BLaER1 treated with 17β-estradiol and CSF1 and Interleukin-3, amounts not matched to agents 10 nM and 100 nM (cell line): Measurements from ENCODE around the gene GPR32.
"Not testable (repeated sequence)": the region's sequence is repeated elsewhere in the genome, so short reads cannot be mapped to it uniquely, and the experiment has no call there.

Experiments
- H3K27ac ChIP-seq, 11 experiments: shearing (Covaris generic); formaldehyde crosslinking; 2 replicates each; pipeline ENCODE4 v1.8.1; 2022
- H3K27me3 ChIP-seq, 11 experiments: shearing (Covaris generic); formaldehyde crosslinking; 2 replicates each; pipeline ENCODE4 v1.8.1; 2022
- H3K36me3 ChIP-seq, 11 experiments: shearing (Covaris generic); formaldehyde crosslinking; 2 replicates each; pipeline ENCODE4 v1.8.1; 2022
- H3K4me1 ChIP-seq, 10 experiments: shearing (Covaris generic); formaldehyde crosslinking; 2 replicates each; pipeline ENCODE4 v1.8.1; 2022
- H3K4me2 ChIP-seq, 11 experiments: shearing (Covaris generic); formaldehyde crosslinking; 2 replicates each; pipeline ENCODE4 v1.8.1; 2022
- H3K4me3 ChIP-seq, 10 experiments: shearing (Covaris generic); formaldehyde crosslinking; 2 replicates each; pipeline ENCODE4 v1.8.1; 2022
- H3K9ac ChIP-seq, 11 experiments: shearing (Covaris generic); formaldehyde crosslinking; 2 replicates each; pipeline ENCODE4 v1.8.1; 2022
- H3K9me3 ChIP-seq, 11 experiments: shearing (Covaris generic); formaldehyde crosslinking; replicated peaks in 1 of 11; 2 replicates each; pipeline ENCODE4 v1.8.1; 2022
- H4K20me1 ChIP-seq, 11 experiments: shearing (Covaris generic); formaldehyde crosslinking; 2 replicates each; pipeline ENCODE4 v1.8.1; 2022
- Cebpa-rat ChIP-seq, 11 experiments: shearing (Covaris generic); IDR thresholded peaks; 2 replicates each; pipeline ENCODE4 v1.8.1; 2022

GPR32 gene

GRCh38 chr19:50759886-50760285 is 10.4 kb upstream of the GPR32 start:
- peaks cover 0 to 10% (median 8%) of the 10 kb centered on the region in 11 experiments; a peak in 13 of 22 replicates for H3K9me3 ChIP-seq
- no peak overlapping the region for H3K27ac ChIP-seq
- TF ChIP-seq Cebpa-rat (IDR thresholded peaks at IDR 0.05) = peak in 9 of 11 experiments; percentile 49 to 93 (median 70); a peak in 16 of 22 replicates
- no peaks in the 10 kb centered on the region for H3K27me3 ChIP-seq
- H3K4me2 ChIP-seq = no peak overlapping the region
- H3K36me3 ChIP-seq = no peaks in the 10 kb centered on the region
- H3K4me3 ChIP-seq = no peak overlapping the region
- H3K4me1 ChIP-seq = no peaks in the 10 kb centered on the region
- H3K9ac ChIP-seq = no peak overlapping the region
- no peaks in the 10 kb centered on the region for H4K20me1 ChIP-seq

GRCh38 chr19:50761501-50761900 is 8.8 kb upstream of the GPR32 start:
- not testable (repeated sequence) for H3K27me3 ChIP-seq, H3K9ac ChIP-seq, H3K27ac ChIP-seq, H3K4me2 ChIP-seq, H3K4me1 ChIP-seq, H4K20me1 ChIP-seq, H3K4me3 ChIP-seq, H3K36me3 ChIP-seq
- H3K9me3 ChIP-seq = peaks cover 0 to 10% (median 8%) of the 10 kb centered on the region in 11 experiments; a peak in 13 of 22 replicates

- H3K4me2 ChIP-seq, H3K27ac ChIP-seq, H4K20me1 ChIP-seq, H3K36me3 ChIP-seq, H3K4me3 ChIP-seq, H3K4me1 ChIP-seq, H3K27me3 ChIP-seq, H3K9ac ChIP-seq: not testable (repeated sequence)
- H3K9me3 ChIP-seq = peaks cover 0 to 10% (median 8%) of the 10 kb centered on the region in 11 experiments; a peak in 13 of 22 replicates
Observed at GRCh38 chr19:50763521-50763920, 6.7 kb upstream of the GPR32 start.

GRCh38 chr19:50764409-50764808 is 5.9 kb upstream of the GPR32 start:
- no peak for TF ChIP-seq Cebpa-rat (IDR thresholded peaks at IDR 0.05)
- Histone ChIP-seq H3K4me3 (no peak overlapping the region), H4K20me1 (no peaks in the 10 kb centered on the region), H3K9me3 (peaks cover 0 to 10% (median 8%) of the 10 kb centered on the region in 11 experiments; a peak in 13 of 22 replicates), H3K27me3 (no peaks in the 10 kb centered on the region), H3K36me3 (no peaks in the 10 kb centered on the region), H3K4me1 (no peaks in the 10 kb centered on the region), H3K9ac (no peak overlapping the region), H3K4me2 (no peak overlapping the region), H3K27ac (no peak overlapping the region)

GRCh38 chr19:50766746-50767145 is 3.5 kb upstream of the GPR32 start:
- not testable (repeated sequence) for H3K27me3 ChIP-seq

GRCh38 chr19:50767263-50767662 is 3.0 kb upstream of the GPR32 start:
- not testable (repeated sequence) for H3K36me3 ChIP-seq, H3K4me1 ChIP-seq, H3K9me3 ChIP-seq, H4K20me1 ChIP-seq, H3K4me2 ChIP-seq, H3K27me3 ChIP-seq, H3K9ac ChIP-seq, H3K4me3 ChIP-seq, H3K27ac ChIP-seq

More at GRCh38 chr19:50766746-50767145, 3.5 kb upstream of the GPR32 start:
- not testable (repeated sequence) for H3K4me2 ChIP-seq, H3K4me1 ChIP-seq, H3K36me3 ChIP-seq, H3K4me3 ChIP-seq, H3K9ac ChIP-seq, H3K27ac ChIP-seq, H4K20me1 ChIP-seq, H3K9me3 ChIP-seq

GRCh38 chr19:50768277-50768676 is 2.0 kb upstream of the GPR32 start:
- no peak overlapping the region for H3K9ac ChIP-seq
- no peak for TF ChIP-seq Cebpa-rat (IDR thresholded peaks at IDR 0.05)
- no peaks in the 10 kb centered on the region for H3K36me3 ChIP-seq
- no peaks in the 10 kb centered on the region for H4K20me1 ChIP-seq
- H3K4me2 ChIP-seq = no peak overlapping the region
- peaks cover 0 to 7% (median 0%) of the 10 kb centered on the region in 11 experiments; a peak in 6 of 22 replicates for H3K9me3 ChIP-seq
- H3K27me3 ChIP-seq = no peaks in the 10 kb centered on the region
- no peak overlapping the region for H3K4me3 ChIP-seq
- no peak overlapping the region for H3K27ac ChIP-seq
- H3K4me1 ChIP-seq = no peaks in the 10 kb centered on the region

- Histone ChIP-seq H3K4me2 (no peak overlapping the region), H3K9ac (no peak overlapping the region), H3K27me3 (peaks cover 0 to 22% (median 14%) of the 10 kb centered on the region in 11 experiments; a peak in 19 of 22 replicates), H3K4me1 (no peaks in the 10 kb centered on the region), H3K36me3 (no peaks in the 10 kb centered on the region), H3K27ac (no peak overlapping the region), H3K4me3 (no peak overlapping the region), H4K20me1 (no peaks in the 10 kb centered on the region), H3K9me3 (peaks cover 0 to 7% (median 0%) of the 10 kb centered on the region in 11 experiments; a peak in 6 of 22 replicates)
- TF ChIP-seq Cebpa-rat (IDR thresholded peaks at IDR 0.05) = no peak
Observed at GRCh38 chr19:50770888-50771287, 624 bp downstream of the GPR32 start.

- no peak for TF ChIP-seq Cebpa-rat (IDR thresholded peaks at IDR 0.05)
- Histone ChIP-seq H3K27ac (no peak overlapping the region), H3K27me3 (peaks cover 14 to 38% (median 30%) of the 10 kb centered on the region in 11 experiments), H3K9me3 (peaks cover 0 to 18% (median 8%) of the 10 kb centered on the region in 11 experiments; a peak in 14 of 22 replicates), H3K36me3 (no peaks in the 10 kb centered on the region), H3K4me3 (no peak overlapping the region), H3K9ac (no peak overlapping the region), H3K4me2 (no peak overlapping the region), H4K20me1 (peaks cover 0 to 5% (median 1%) of the 10 kb centered on the region in 11 experiments; a peak in 9 of 22 replicates), H3K4me1 (peaks cover under 1 to 6% (median 5%) of the 10 kb centered on the region in 10 experiments; a peak in 17 of 20 replicates)
Observed at GRCh38 chr19:50772476-50772875, 2.2 kb downstream of the GPR32 start.

- H3K9ac ChIP-seq, H3K36me3 ChIP-seq, H3K27ac ChIP-seq, H4K20me1 ChIP-seq, H3K4me3 ChIP-seq: not testable (repeated sequence)
- Histone ChIP-seq H3K27me3 (peaks cover 19 to 42% (median 34%) of the 10 kb centered on the region in 11 experiments), H3K4me1 (peaks cover 5 to 11% (median 10%) of the 10 kb centered on the region in 10 experiments; a peak in 18 of 20 replicates), H3K4me2 (0 out of 22 replicates have a peak overlapping the region, but pooled peaks of 1 of the 11 experiments have one; percentile 5), H3K9me3 (peaks cover 0 to 18% (median 8%) of the 10 kb centered on the region in 11 experiments; a peak in 14 of 22 replicates)
Observed at GRCh38 chr19:50772912-50773311, 2.6 kb downstream of the GPR32 start.

- not testable (repeated sequence) for H3K9ac ChIP-seq, H3K4me3 ChIP-seq, H3K36me3 ChIP-seq, H3K27ac ChIP-seq
- peaks cover 9 to 16% (median 15%) of the 10 kb centered on the region in 10 experiments; a peak in 19 of 20 replicates for H3K4me1 ChIP-seq
- 0 out of 22 replicates have a peak overlapping the region, but pooled peaks of 1 of the 11 experiments have one; percentile 5 for H3K4me2 ChIP-seq
- peaks cover 0 to 15% (median 9%) of the 10 kb centered on the region in 11 experiments; a peak in 16 of 22 replicates for H4K20me1 ChIP-seq
- H3K27me3 ChIP-seq = peaks cover 24 to 48% (median 40%) of the 10 kb centered on the region in 11 experiments
- peaks cover 0 to 18% (median 8%) of the 10 kb centered on the region in 11 experiments; a peak in 14 of 22 replicates for H3K9me3 ChIP-seq
Observed at GRCh38 chr19:50773454-50773853, 3.2 kb downstream of the GPR32 start.
